NOMO-1 treated with DMSO at 0.1 percent for 48 hours (cell line): Measurements from ENCODE around the gene HOXC11.

Source experiments
- DNase-seq: peaks from one replicate; lab custom pipeline; 2025; ENCODE audit not compliant: unreplicated experiment; lab: John Stamatoyannopoulos, UW

Gene HOXC11

GRCh38 chr12:53942467-53942997, 30.4 kb upstream of the HOXC11 start:
- no peak for DNase-seq

DNA sequence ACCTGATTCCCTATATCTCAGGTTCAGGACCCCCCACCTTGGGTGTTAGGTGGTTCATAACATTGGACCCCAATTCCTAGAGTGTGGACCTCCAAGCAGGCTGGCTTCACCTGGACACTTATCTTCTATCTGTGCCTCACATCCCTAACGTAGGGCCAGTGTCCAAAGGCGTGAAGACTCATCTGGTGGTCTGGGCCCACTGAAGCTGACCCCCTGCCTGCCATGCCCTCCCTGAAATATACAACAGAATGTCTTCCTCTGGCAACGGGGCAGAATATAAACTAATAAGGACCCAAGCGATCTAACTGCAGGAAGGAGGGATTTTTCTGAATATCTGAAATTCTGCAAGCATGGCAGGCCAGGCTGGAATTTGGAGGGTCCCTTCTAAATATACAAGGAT, 28.7 kb upstream of the HOXC11 start:
- DNase-seq: no peak

DNA sequence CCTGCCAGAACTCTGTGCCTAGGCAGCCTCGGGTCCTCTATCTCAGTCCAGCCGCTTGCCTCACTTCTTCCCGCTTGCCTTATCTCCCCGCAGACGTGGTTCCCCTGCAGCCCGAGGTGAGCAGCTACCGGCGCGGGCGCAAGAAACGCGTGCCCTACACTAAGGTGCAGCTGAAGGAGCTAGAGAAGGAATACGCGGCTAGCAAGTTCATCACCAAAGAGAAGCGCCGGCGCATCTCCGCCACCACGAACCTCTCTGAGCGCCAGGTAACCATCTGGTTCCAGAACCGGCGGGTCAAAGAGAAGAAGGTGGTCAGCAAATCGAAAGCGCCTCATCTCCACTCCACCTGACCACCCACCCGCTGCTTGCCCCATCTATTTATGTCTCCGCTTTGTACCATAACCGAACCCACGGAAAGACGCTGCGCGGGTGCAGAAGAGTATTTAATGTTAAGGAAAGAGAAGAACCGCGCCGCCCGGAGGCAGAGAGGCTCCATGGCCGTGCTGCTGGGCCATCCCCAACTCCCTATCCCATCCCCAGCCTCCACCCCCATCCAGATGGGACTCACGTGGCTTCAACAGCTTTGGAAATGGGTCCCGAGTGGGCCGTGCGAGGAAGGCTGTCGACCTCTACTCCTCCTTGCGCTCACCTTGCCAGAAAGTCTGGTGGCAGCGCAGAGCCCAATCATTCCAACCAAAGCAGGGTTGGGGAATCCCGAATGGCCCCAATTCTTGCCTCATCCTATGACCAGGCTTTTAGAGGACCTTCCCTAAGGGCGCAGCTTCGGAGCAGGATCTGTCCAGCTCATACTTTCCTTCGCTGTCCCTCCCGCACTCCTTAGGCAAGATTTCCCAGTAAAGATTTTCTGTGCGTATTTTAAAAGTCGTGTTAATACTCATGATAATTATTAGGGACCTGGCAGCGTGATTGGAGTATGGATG, 27.7 kb upstream of the HOXC11 start:
- no peak for DNase-seq

DNA sequence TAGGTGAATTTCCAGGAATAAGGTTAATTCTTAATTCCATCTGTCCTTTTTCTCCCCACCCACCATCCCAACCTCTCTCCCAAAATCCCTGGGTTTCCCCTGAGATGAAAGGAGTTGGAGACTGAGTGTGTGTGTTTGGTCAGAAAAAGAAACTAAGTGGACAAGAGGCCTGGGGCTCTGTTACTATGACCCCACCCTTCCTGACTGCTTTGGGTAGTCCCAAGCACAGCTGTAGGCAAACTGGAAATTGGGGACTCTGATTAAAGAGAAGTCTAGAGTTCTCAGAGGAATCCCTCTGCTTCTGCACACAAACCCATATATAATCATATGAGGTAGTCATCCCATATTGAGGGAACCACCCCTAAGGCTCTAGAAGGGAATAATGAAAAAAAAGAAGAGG, 25.2 kb upstream of the HOXC11 start:
- DNase-seq: no peak

DNA sequence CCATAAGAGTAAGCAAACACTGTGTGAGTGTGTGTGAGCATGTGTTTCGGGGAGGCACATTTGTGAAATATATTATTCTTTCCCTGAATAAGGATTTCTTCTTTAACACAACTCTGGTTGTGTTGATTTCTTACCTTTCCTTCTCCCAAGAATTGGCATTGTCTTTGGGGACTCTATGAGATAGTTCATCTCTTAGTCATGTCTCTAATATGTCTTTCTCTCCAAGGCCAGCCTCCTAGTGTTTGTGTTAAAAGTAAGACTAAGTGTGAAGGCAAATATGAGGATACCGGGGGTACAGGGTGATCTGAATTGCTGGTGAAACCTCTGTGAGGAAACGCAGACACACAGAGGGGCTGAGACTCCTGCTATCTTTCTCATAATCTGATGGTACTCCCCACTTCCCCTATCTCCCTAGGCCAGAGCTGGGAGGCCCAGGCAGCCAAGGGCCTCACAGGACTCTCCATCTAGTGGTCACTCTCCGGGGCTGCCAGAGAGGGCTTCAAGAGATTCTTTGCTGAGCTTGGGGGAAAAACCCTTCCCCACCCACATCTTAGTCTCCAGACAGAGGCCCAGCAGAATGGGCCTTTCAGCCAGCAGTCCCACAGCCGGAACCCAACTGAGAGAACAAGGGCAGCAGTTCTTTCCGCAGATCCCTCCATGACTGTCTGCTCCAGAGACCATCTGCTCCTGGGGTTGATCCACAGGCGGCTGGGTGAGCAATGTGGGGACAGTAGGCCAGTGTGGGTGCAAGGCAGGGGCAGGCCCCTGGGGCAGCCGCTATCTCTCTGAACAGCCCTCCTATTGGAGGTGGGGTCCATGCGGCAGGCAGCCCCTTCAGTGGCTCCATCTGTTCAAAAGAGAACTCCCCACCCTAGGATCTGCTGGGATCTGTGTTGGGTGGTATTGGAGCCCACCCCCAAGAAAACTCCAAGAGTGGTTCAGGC, 24.0 kb upstream of the HOXC11 start:
- DNase-seq: peak; percentile 19

DNA sequence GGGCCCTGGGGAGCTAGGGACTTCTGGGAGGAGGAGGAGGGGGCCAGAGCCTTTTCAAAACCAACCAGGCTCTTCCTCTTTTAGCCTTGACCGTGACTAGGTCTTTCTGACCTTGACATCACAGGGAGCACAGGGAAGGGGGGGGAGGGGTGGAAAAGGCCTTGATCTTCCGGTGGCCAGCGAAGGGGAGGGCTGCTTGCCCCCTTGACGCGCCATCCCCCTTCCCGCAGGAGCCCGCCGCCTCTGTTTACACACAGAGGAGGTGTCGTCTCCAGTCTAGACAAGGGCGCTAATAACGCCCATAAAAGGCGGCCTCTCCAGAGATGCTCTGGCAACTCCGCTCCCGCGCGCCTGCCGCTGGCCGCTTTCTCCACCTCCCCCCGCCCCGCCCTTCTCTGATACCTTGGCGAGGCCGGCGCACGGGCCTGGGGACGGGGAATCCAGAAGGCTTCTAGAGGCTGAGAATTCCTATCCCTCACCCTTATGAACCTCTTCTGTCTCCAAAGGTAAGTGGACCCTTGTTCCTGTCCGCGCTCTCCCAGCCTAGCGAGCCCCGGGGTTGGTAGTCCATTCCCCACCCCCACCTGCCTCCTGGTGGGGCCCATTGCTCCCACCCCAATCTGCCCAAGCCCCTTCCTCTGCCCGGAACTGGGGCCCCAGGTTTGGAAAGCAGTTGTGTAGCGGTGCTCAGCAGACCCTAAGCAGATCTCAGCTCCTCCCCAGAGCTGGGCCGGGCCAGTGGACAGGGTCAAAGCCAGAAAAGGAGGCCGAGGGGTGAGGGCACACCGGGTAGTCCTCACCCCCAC, 23.1 kb upstream of the HOXC11 start:
- DNase-seq: no peak

DNA sequence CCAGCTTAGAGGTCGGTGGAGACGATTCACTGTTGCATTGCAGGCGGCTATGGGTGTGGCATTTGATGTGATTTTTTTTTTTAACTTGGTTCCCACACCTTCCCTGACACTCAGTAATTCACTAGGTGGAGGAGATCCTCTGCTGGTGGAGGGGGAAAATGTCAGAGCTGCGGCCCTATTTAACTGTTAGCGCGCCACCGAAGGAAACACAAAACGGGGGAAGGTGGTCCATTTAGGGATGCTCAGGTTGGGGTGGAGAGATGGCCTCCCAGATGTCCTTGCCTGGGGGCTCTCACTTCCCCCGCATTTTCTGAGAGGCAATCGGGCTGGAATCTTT, 22.5 kb upstream of the HOXC11 start:
- DNase-seq: no peak

DNA sequence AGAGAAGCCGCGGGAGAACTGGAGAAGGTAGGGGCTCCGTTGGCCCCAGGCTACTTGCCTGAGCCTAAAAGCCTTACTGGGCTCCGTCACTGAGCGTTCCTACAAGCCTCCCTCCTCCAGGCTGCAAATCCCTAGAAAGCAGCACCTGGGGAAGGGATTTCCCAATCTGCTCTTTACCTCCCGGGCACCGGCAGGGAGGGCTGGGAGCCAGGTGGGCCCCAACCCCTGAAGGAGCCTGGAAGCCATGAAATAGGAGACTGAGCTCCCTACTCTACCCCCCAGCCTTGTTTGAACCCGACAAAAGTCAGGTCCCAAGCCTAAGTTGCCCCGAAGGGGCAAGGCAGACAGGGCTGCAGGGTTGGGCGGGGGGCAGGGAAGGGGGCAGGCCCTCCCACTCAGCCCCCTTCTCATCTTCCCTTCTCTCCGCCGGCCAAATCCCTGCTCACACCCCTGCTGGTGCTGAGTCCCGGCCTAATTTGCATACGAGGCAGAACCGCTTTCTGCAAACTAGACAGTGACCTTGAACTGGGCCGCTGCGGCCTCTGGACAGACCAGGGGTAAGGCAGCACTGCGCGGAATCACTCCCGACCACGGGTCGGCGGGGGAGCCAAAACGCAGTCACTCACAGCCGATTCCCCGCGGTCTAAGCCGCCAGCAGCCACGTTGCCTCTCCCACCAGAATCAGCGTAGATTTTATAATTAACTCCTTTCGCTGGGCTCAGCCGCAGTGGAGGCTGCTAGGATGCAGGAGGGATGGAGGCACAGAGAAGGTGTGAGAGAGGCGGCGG, 21.9 kb upstream of the HOXC11 start:
- DNase-seq: no peak

DNA sequence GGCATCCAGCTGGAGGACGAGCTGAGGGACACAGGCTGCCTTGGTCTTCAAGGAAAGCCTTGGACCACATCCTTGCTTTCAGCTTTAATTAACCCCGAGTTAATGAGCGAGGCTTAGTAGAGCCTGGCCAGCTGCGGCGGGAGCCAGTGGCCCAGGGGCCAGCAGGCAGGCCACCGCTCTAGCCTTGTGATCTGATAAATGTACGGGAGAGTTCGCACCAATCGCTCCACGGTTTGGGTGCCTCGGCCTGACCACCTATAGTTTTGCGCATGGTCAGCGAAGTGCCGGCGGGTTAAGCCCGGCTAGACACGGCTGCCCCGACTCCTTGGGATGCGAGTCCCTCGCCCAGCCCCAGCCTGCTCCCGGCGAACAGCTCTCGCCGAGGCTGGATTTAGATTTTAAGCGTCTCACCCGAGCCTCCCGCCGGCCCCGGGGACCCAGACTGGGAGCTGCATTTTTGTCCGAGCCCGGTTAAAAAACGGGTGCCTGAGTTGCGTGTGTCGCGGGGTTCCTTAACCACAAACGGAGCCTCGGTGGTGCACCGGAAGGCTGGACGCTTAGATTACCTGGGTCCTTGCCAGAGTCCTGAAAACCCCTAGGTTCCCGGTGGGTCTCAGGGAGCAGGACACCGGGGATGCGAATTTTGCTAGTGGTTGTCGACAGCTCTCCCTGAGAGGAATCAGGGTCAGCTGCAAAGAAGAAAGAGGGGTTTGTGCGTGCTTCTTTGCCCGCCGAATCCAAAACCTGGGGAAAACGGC, 21.2 kb upstream of the HOXC11 start:
- DNase-seq: no peak

GRCh38 chr12:53952335-53952694, 20.6 kb upstream of the HOXC11 start:
- no peak for DNase-seq

GRCh38 chr12:53952871-53953734, 19.8 kb upstream of the HOXC11 start:
- no peak for DNase-seq

- no peak for DNase-seq
These were observed 18.9 kb upstream of the HOXC11 start for GRCh38 chr12:53953831-53954693.

- DNase-seq: no peak
These were observed 18.3 kb upstream of the HOXC11 start, which contains the start of gene HOXC12 for GRCh38 chr12:53954694-53955035. Gene HOXC12, plus strand, starts transcription at chr12:53954903. Its CDS starts 27 bp downstream, at chr12:53954930.

DNA sequence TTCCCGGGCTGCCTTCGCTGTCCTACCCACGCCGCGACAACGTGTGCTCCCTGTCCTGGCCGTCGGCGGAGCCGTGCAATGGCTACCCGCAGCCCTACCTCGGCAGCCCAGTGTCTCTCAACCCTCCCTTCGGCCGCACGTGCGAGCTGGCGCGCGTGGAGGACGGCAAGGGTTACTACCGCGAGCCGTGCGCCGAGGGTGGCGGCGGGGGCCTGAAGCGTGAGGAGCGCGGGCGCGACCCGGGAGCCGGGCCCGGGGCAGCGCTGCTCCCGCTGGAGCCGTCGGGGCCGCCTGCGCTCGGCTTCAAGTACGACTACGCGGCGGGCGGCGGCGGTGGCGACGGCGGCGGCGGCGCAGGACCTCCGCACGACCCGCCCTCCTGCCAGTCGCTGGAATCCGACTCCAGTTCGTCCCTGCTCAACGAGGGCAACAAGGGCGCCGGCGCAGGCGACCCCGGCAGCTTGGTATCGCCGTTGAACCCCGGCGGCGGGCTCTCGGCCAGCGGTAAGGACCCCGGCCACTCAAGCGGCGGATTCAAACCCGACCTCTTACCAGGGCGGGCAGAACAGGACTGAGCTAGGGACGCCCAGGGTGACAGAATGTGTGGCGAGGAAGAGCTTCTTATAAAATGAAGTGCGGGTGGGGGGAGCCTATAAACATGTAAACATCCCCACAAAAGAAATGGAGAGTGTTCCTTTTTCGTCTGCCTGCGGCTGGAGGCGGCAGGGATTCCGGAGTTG, 17.7 kb upstream of the HOXC11 start:
- no peak for DNase-seq

GRCh38 chr12:53955776-53956250, 17.1 kb upstream of the HOXC11 start:
- DNase-seq: no peak

- DNase-seq: no peak
These were observed 16.6 kb upstream of the HOXC11 start for GRCh38 chr12:53956251-53956887.
